GM18508 (cell line): ENCODE results near the gene PLCL1.

Experiments
- ATAC-seq: cut with Tn5 transposase; IDR thresholded peaks from one replicate; pipeline ENCODE4 v1.9.1; 2021; ENCODE audit warnings: moderate number of reproducible peaks; ENCODE audit not compliant: insufficient read depth, unreplicated experiment

PLCL1 gene

DNA sequence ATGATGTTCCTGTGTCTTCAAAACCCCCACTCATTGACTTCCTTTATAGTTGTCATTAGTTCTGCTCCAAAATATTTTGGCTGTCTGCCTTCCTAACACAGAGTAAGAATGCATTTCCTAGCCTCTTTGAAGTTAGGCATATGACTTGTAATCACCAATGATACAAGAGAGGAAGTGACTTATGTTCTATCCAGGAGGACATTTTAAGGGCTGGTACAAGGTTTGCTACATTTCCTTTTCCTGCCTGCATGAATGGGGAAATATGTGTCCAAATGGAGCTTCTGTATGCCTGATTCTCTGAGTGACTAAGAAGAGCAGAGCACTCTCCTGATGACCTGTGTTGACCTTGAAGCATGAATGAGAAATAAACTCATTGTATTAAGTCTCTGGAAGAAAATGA, 115.1 kb downstream of the PLCL1 start:
- ATAC-seq = no peak

DNA sequence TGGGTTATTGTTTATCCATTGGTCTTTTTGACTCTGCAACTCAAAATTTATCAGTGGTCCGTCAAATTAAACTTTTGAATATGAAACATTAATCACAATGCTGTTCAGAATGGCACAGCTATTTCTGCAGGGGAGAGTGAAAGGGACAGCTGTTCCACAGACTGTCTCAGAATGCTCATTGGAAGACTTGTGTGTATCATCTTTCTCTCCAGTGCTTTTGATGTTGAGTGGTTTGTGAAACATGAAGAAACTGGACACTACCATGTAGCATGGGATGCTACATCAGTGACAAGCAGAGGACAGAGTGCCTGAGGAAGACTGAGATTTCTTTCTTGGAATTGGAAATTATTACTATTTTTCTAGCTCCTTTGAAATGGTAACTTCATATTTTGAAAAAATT, 115.7 kb downstream of the PLCL1 start:
- ATAC-seq = no peak

- ATAC-seq = no peak
These were observed 116.3 kb downstream of the PLCL1 start for GRCh38 chr2:197920592-197921201.

GRCh38 chr2:197924483-197924882, 120.1 kb downstream of the PLCL1 start:
- no peak for ATAC-seq

- no peak for ATAC-seq
These were observed 120.8 kb downstream of the PLCL1 start for GRCh38 chr2:197925204-197925603.

DNA sequence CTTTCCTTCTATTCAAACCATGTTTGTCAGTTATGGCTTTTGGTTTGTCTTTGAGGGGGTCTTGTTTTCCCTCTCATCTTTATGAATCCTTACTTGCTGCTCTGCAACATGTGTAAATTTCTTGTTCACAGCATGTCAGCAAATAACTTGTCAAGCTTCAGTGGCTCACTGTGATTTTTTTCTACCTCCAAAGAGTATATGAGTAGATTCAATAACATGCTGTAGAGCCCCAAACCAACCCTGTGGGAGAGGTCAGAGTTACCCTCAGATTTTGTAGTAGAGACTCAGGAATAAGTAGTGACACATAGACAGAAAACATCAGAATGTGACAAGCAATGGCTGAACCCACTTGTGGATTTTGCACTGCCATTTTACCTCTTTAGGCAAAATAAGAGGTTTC, 121.6 kb downstream of the PLCL1 start:
- ATAC-seq = no peak

- ATAC-seq = no peak
These were observed 122.3 kb downstream of the PLCL1 start for GRCh38 chr2:197926673-197927072.

DNA sequence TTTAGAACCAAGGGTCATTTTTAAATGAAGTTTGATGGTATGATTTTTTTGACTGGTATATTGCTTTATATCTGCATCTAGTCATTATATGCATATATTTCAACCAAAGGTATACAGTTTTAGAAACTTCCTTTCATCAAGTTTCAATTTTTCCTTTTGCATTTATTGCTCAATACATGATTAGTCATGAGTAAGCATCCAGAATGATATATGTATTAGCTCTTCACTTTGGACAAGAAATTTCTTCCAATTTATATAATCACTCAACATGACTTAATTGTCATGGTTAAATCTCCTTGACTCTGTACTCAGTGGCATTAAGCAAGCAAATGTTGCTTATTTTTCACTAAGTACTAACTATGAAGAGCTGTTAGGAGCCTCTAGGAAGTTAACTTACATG, 123.6 kb downstream of the PLCL1 start:
- ATAC-seq = no peak

DNA sequence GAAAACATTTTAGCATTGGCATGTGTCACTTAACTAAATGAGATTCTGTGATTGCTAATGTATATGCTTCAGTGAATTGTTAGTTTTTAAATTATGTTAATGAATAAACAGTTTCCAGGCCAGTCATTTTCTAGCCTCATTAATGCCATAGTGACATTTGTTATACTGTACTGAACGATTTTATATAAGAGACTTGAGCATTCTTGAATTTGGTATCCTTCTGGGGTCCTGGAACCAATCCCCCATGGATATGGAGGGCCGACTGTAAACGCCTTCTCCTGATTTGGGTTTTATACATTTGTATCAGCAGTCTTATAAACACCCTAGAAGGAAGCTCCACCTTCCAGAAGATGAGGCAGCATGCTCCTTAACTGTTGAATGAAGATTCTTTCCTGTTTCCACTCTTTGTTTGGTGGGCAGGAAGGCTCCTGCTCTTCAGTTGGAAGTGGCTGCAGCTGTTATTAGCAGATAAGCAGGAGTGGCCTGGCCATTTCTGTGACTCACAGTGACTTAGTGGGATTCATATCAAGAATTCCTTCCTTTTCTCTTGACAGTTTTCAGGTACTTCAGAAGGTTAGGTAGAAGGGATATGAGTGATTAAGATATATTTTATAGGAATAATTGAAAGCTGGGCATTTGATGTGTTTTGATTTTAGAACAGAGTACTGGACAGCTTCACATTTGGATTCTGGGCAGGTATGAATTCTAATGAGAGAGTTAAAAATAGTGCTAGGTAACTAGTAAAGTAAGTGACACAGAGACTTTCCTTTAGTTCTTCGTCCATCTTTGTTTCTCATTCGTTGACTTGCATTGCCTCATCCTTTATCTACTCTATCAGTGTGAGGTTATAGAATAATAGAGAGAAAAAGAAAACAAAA, 124.9 kb downstream of the PLCL1 start:
- no peak for ATAC-seq

DNA sequence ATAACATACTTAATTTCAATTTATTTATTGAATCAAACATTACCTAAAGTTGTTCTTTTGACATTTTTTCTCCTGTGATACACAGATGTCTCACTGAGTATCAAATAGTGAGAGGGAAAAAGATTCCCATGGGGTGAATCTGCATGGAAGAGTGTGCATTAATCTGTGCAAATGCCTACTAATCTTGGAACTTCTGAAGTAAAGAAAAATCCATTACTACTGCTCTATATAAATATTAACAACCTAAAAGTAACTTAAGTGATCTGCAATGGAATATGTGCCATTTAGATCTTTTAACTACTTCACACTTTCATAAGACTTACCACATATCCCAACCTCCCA, 125.5 kb downstream of the PLCL1 start:
- no peak for ATAC-seq

GRCh38 chr2:197930570-197931278, 126.3 kb downstream of the PLCL1 start:
- ATAC-seq = no peak

- no peak for ATAC-seq
These were observed 127.4 kb downstream of the PLCL1 start for GRCh38 chr2:197931661-197932312.

- no peak for ATAC-seq
These were observed 128.0 kb downstream of the PLCL1 start for GRCh38 chr2:197932374-197932773.

DNA sequence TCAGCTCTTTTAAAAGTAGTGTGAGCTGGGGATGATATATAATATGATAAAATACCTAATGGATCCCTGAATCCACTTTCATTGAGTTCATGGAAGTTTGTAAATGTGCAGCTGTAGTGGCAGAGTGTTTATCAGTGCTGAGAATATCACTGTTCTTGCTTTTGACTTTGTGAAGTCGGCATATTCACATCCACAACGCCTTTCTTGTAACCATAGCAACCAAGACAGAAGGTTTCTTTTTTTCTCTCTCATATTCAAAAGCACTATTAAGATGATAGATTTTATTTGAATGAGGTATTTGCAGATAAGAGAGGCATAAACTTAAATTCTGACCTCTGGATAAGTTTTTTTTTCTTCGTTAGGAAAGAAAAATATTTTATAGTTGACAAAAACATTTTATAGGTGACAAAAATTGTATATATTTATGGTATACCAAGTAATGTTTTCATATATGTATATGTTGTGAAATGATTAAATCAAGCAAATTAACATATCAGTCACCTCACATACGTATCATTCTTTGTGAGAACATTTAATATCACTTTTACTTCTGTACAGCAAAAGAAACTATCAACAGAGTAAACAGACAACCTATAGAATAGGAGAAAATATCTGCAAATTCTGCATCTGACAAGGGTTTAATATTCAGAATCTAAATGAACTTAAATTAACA, 130.0 kb downstream of the PLCL1 start:
- ATAC-seq = no peak

GRCh38 chr2:197934934-197935289, 130.5 kb downstream of the PLCL1 start:
- no peak for ATAC-seq

DNA sequence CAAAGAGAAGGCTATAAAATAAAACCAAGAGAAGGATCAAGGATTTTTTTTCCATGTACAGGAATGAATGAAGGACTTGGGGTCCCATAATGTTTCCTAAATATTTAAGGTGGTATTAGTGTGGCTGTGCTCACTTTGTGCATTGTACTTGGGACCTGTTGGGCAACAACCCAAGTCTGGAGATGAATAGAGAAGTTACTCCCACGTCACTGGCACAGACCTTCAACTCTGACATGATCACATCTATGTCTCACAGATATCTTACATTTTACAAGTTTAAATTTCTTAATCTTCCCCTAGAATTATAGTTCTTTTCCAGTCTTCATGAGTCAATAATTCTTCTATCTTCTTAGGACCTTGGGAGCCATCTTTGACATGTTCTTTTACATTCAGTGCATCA, 133.4 kb downstream of the PLCL1 start:
- ATAC-seq = no peak

- no peak for ATAC-seq
These were observed 134.2 kb downstream of the PLCL1 start for GRCh38 chr2:197938555-197938954.

DNA sequence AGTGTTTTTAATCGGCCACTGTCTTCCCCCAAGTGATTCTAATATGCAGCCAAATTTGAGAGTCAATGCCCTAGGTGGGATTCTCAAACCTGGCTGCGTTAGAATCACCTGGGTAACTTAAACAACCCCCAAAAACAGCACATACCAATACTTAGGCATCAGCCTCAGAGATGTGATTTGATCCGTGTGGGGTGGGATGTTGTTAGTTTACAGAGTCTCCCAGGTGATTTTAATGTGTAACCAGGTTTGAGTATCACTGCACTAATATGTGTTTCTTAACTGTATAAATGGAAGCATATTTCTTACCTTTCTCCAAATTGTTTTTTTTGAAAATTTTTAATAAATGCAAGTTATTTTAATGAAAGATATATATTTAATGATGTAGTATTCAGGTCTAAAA, 135.4 kb downstream of the PLCL1 start:
- ATAC-seq = no peak

- ATAC-seq = no peak
These were observed 136.0 kb downstream of the PLCL1 start for GRCh38 chr2:197940382-197940781.

DNA sequence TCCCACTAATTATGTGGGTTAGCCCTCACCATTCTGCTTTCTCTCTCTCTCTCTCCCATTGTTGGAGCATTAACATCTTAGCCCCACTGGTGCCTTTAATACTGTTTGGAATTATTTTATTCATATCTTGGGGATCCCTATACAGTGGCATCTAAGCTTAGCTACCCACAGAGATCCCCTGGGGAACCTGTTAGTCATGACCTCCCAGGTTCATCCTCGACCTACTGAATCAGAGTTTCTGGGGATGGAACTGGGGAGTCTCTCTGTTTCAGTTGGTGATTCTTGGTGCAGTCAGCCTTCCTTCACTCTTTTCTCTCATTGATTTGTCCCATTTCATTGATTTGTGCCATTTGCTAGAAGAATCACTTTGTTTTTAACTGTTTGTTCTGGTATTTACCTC, 137.3 kb downstream of the PLCL1 start:
- no peak for ATAC-seq
